GM23338 (cell line): ENCODE data around the gene MYO18B. TPM values are rescaled to one million over a fixed set of nuclear protein-coding genes. Genes with fewer than 3 reads are reported as not detected.

Experiments
- ATAC-seq: fragments of 200-7000 bp; cut with Tn5 transposase; 3 replicates; pipeline ENCODE4 v1.9.1; 2020
- DNase-seq: peaks from one replicate; pipeline ENCODE4 v3.0.0-alpha.2; 2015; ENCODE audit warnings: low spot score
- H2AFZ ChIP-seq: fragments of 200-600 bp; sonication (generic); 2 replicates; pipeline ENCODE4 v1.8.0; 2016; ENCODE audit warnings: antibody characterized with exemption, mild to moderate bottlenecking, moderate library complexity
- H3F3A ChIP-seq: fragments of 200-600 bp; sonication (generic); replicated peaks from 2 replicates; pipeline ENCODE4 v1.8.0; 2017; ENCODE audit warnings: antibody characterized with exemption, mixed run types, low read depth
- H3K27ac ChIP-seq: fragments of 200-600 bp; sonication (generic); 2 replicates; pipeline ENCODE4 v1.6.1; 2016; ENCODE audit warnings: low read depth
- H3K27me3 ChIP-seq: fragments of 200-600 bp; sonication (generic); 2 replicates; pipeline ENCODE4 v1.8.0; 2016; ENCODE audit warnings: mild to moderate bottlenecking, mixed run types, moderate library complexity; ENCODE audit not compliant: insufficient read depth
- H3K36me3 ChIP-seq: fragments of 200-600 bp; sonication (generic); 2 replicates; pipeline ENCODE4 v1.8.0; 2016; ENCODE audit warnings: mild to moderate bottlenecking; ENCODE audit not compliant: insufficient read depth
- H3K4me1 ChIP-seq: fragments of 200-600 bp; sonication (generic); 2 replicates; pipeline ENCODE4 v1.8.0; 2016; ENCODE audit warnings: mild to moderate bottlenecking, moderate library complexity; ENCODE audit not compliant: insufficient read depth
- H3K4me2 ChIP-seq: fragments of 200-600 bp; sonication (generic); 2 replicates; pipeline ENCODE4 v1.7.1; 2017; ENCODE audit warnings: mixed run types
- H3K4me3 ChIP-seq: fragments of 200-600 bp; sonication (generic); 2 replicates; pipeline ENCODE4 v1.6.1; 2016; ENCODE audit warnings: mixed run types
- H3K79me2 ChIP-seq: fragments of 200-600 bp; sonication (generic); replicated peaks from 2 replicates; pipeline ENCODE4 v1.8.0; 2017; ENCODE audit warnings: mild to moderate bottlenecking; ENCODE audit not compliant: insufficient read depth
- H3K9me2 ChIP-seq: fragments of 200-600 bp; sonication (generic); 2 replicates; pipeline ENCODE4 v1.8.0; 2017; ENCODE audit not compliant: insufficient read depth
- H4K20me1 ChIP-seq: fragments of 200-600 bp; sonication (generic); replicated peaks from 2 replicates; pipeline ENCODE4 v1.8.0; 2017; ENCODE audit warnings: mild to moderate bottlenecking; ENCODE audit not compliant: insufficient read depth
- H3K27ac Mint-ChIP-seq: 2 replicates; pipeline ENCODE4 v1.8.0; 2020; ENCODE audit warnings: inconsistent platforms, mild to moderate bottlenecking, moderate library complexity, mixed read lengths
- H3K27me3 Mint-ChIP-seq: 3 replicates; pipeline ENCODE4 v1.8.0; 2022; ENCODE audit warnings: low read depth, mild to moderate bottlenecking, moderate library complexity, mixed read lengths, inconsistent platforms; ENCODE audit not compliant: insufficient read depth, poor library complexity
- H3K36me3 Mint-ChIP-seq: 3 replicates; pipeline ENCODE4 v1.8.0; 2021; ENCODE audit warnings: low read depth, mild to moderate bottlenecking, inconsistent platforms, moderate library complexity, mixed read lengths
- H3K4me1 Mint-ChIP-seq: 3 replicates; pipeline ENCODE4 v1.8.0; 2020; ENCODE audit warnings: mild to moderate bottlenecking, inconsistent platforms, mixed read lengths
- H3K4me3 Mint-ChIP-seq: 3 replicates; pipeline ENCODE4 v1.8.0; 2021; ENCODE audit warnings: moderate library complexity, mild to moderate bottlenecking, inconsistent platforms, mixed read lengths
- H3K9me3 Mint-ChIP-seq: 3 replicates; pipeline ENCODE4 v1.8.0; 2020; ENCODE audit warnings: moderate library complexity, mild to moderate bottlenecking, inconsistent platforms, mixed read lengths
- CREB1 ChIP-seq: fragments of 250-450 bp; sonication (Bioruptor Pico); IDR thresholded peaks from 2 replicates; pipeline ENCODE4 v1.5.0; 2020; ENCODE audit warnings: low read depth, mild to moderate bottlenecking, moderate library complexity
- EZH2 ChIP-seq: fragments of 200-600 bp; sonication (generic); IDR thresholded peaks from one replicate; pipeline ENCODE4 v1.8.0; 2017; ENCODE audit warnings: antibody characterized with exemption, mild to moderate bottlenecking, low read depth; ENCODE audit not compliant: unreplicated experiment
- EZH2phosphoT487 ChIP-seq: fragments of 200-600 bp; sonication (generic); IDR thresholded peaks from one replicate; pipeline ENCODE4 v1.8.1; 2018; ENCODE audit warnings: antibody characterized with exemption; ENCODE audit not compliant: unreplicated experiment
- JUNB ChIP-seq: IDR thresholded peaks from one replicate; pipeline ENCODE4 v1.6.1; 2016; ENCODE audit warnings: antibody characterized with exemption; ENCODE audit not compliant: unreplicated experiment
- NANOG ChIP-seq: IDR thresholded peaks from 2 replicates; pipeline ENCODE4 v1.6.1; 2016; ENCODE audit warnings: antibody characterized with exemption, borderline replicate concordance
- POLR2AphosphoS5 ChIP-seq: IDR thresholded peaks from 2 replicates; pipeline ENCODE4 v1.6.1; 2016; ENCODE audit warnings: antibody characterized with exemption, low read depth
- STAT1 ChIP-seq: IDR thresholded peaks from one replicate; pipeline ENCODE4 v1.6.1; 2016; ENCODE audit warnings: antibody characterized with exemption; ENCODE audit not compliant: unreplicated experiment
- ZNF114 ChIP-seq: fragments of 250-450 bp; sonication (Bioruptor Pico); IDR thresholded peaks from 2 replicates; pipeline ENCODE4 v1.5.0; 2020; ENCODE audit warnings: mild to moderate bottlenecking, moderate library complexity
- ZNF331 ChIP-seq: fragments of 250-450 bp; sonication (Bioruptor Pico); IDR thresholded peaks from 2 replicates; pipeline ENCODE4 v1.5.0; 2020; ENCODE audit warnings: low read depth, mild to moderate bottlenecking, moderate library complexity
- polyA plus RNA-seq: library from polyadenylated mRNA; unstranded; fragments of >200 nt; fragmentation: Nextera tagmentation; extraction: Ambion mirVana; gene quantifications from 2 replicates; pipeline ENCODE4 v1.2.1, GENCODE V29; 2016
- total RNA-seq: library from RNA; depleted of rRNA; stranded (reverse); fragments of >200 nt; shearing (Covaris generic); gene quantifications from 2 replicates; pipeline ENCODE4 v1.2.3, GENCODE V29; 2014
- TF ChIP-seq, protein P1 (sequence below): IDR thresholded peaks from one replicate; pipeline ENCODE4 v1.6.1; 2018; ENCODE audit warnings: antibody characterized with exemption; ENCODE audit not compliant: unreplicated experiment
- TF ChIP-seq, protein P2 (sequence below): fragments of 250-450 bp; sonication (Bioruptor Pico); IDR thresholded peaks from 2 replicates; pipeline ENCODE4 v1.5.0; 2020; ENCODE audit warnings: mild to moderate bottlenecking, moderate library complexity
- TF ChIP-seq, protein P3 (sequence below): IDR thresholded peaks from 2 replicates; pipeline ENCODE4 v1.6.1; 2016; ENCODE audit warnings: antibody characterized with exemption

The MYO18B gene
- total and polyA plus RNA-seq, 2 experiments from 2014 or later: 0.36 to 0.45 TPM

DNA sequence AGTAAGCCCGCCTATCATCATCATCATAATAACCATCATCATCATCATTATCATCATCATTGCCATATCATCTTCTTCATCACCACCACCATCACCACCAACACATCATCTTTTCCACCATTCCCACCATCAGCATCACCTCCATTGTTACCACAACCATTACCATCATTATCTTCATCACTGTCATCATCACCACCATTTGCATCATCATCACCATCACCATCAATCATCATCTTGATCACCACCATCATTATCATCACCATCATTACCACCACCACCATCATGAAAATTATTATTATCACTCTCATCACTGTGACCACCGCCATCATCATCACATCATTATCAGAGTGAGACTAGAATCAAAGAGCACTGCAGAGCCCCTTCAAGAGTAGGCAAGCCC, 227.9 kb downstream of the MYO18B start:
- Histone ChIP-seq H3K4me1 (peaks cover 23% of the 10 kb centered on the region), H2AFZ (no peak overlapping the region), H3K27me3 (no peaks in the 10 kb centered on the region), H3K9me2 (peaks cover 12% of the 10 kb centered on the region; the same call in 1 of the 2 replicates), H3F3A (no peaks in the 10 kb centered on the region; the same call in 1 of the 2 replicates), H4K20me1 (no peaks in the 10 kb centered on the region), H3K27ac (peak overlapping the region; percentile 92), H3K36me3 (no peaks in the 10 kb centered on the region), H3K4me3 (no peak overlapping the region), H3K79me2 (no peaks in the 10 kb centered on the region), H3K4me2 (no peak overlapping the region)
- Mint-ChIP-seq H3K9me3 (no peaks in the 10 kb centered on the region), H3K27ac (no peak overlapping the region), H3K4me1 (peaks cover 18% of the 10 kb centered on the region), H3K36me3 (no peaks in the 10 kb centered on the region), H3K27me3 (no peaks in the 10 kb centered on the region), H3K4me3 (no peak overlapping the region)
- DNase-seq (no peak), ATAC-seq (no peak)
- TF ChIP-seq, protein P1, sequence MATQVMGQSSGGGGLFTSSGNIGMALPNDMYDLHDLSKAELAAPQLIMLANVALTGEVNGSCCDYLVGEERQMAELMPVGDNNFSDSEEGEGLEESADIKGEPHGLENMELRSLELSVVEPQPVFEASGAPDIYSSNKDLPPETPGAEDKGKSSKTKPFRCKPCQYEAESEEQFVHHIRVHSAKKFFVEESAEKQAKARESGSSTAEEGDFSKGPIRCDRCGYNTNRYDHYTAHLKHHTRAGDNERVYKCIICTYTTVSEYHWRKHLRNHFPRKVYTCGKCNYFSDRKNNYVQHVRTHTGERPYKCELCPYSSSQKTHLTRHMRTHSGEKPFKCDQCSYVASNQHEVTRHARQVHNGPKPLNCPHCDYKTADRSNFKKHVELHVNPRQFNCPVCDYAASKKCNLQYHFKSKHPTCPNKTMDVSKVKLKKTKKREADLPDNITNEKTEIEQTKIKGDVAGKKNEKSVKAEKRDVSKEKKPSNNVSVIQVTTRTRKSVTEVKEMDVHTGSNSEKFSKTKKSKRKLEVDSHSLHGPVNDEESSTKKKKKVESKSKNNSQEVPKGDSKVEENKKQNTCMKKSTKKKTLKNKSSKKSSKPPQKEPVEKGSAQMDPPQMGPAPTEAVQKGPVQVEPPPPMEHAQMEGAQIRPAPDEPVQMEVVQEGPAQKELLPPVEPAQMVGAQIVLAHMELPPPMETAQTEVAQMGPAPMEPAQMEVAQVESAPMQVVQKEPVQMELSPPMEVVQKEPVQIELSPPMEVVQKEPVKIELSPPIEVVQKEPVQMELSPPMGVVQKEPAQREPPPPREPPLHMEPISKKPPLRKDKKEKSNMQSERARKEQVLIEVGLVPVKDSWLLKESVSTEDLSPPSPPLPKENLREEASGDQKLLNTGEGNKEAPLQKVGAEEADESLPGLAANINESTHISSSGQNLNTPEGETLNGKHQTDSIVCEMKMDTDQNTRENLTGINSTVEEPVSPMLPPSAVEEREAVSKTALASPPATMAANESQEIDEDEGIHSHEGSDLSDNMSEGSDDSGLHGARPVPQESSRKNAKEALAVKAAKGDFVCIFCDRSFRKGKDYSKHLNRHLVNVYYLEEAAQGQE: no peak
- TF ChIP-seq CREB1 (CRISPR knock-in tag) (no peak), ZNF331 (CRISPR knock-in tag) (no peak), POLR2AphosphoS5 (no peak), NANOG (no peak), EZH2 (no peak), JUNB (no peak), ZNF114 (no peak), EZH2phosphoT487 (no peak), STAT1 (no peak)
- TF ChIP-seq, protein P2, sequence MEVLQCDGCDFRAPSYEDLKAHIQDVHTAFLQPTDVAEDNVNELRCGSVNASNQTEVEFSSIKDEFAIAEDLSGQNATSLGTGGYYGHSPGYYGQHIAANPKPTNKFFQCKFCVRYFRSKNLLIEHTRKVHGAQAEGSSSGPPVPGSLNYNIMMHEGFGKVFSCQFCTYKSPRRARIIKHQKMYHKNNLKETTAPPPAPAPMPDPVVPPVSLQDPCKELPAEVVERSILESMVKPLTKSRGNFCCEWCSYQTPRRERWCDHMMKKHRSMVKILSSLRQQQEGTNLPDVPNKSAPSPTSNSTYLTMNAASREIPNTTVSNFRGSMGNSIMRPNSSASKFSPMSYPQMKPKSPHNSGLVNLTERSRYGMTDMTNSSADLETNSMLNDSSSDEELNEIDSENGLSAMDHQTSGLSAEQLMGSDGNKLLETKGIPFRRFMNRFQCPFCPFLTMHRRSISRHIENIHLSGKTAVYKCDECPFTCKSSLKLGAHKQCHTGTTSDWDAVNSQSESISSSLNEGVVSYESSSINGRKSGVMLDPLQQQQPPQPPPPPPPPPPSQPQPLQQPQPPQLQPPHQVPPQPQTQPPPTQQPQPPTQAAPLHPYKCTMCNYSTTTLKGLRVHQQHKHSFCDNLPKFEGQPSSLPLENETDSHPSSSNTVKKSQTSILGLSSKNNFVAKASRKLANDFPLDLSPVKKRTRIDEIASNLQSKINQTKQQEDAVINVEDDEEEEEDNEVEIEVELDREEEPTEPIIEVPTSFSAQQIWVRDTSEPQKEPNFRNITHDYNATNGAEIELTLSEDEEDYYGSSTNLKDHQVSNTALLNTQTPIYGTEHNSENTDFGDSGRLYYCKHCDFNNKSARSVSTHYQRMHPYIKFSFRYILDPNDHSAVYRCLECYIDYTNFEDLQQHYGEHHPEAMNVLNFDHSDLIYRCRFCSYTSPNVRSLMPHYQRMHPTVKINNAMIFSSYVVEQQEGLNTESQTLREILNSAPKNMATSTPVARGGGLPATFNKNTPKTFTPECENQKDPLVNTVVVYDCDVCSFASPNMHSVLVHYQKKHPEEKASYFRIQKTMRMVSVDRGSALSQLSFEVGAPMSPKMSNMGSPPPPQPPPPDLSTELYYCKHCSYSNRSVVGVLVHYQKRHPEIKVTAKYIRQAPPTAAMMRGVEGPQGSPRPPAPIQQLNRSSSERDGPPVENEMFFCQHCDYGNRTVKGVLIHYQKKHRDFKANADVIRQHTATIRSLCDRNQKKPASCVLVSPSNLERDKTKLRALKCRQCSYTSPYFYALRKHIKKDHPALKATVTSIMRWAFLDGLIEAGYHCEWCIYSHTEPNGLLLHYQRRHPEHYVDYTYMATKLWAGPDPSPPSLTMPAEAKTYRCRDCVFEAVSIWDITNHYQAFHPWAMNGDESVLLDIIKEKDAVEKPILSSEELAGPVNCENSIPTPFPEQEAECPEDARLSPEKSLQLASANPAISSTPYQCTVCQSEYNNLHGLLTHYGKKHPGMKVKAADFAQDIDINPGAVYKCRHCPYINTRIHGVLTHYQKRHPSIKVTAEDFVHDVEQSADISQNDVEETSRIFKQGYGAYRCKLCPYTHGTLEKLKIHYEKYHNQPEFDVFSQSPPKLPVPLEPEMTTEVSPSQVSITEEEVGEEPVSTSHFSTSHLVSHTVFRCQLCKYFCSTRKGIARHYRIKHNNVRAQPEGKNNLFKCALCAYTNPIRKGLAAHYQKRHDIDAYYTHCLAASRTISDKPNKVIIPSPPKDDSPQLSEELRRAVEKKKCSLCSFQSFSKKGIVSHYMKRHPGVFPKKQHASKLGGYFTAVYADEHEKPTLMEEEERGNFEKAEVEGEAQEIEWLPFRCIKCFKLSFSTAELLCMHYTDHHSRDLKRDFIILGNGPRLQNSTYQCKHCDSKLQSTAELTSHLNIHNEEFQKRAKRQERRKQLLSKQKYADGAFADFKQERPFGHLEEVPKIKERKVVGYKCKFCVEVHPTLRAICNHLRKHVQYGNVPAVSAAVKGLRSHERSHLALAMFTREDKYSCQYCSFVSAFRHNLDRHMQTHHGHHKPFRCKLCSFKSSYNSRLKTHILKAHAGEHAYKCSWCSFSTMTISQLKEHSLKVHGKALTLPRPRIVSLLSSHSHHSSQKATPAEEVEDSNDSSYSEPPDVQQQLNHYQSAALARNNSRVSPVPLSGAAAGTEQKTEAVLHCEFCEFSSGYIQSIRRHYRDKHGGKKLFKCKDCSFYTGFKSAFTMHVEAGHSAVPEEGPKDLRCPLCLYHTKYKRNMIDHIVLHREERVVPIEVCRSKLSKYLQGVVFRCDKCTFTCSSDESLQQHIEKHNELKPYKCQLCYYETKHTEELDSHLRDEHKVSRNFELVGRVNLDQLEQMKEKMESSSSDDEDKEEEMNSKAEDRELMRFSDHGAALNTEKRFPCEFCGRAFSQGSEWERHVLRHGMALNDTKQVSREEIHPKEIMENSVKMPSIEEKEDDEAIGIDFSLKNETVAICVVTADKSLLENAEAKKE (CRISPR knock-in tag): no peak
- TF ChIP-seq, protein P3, sequence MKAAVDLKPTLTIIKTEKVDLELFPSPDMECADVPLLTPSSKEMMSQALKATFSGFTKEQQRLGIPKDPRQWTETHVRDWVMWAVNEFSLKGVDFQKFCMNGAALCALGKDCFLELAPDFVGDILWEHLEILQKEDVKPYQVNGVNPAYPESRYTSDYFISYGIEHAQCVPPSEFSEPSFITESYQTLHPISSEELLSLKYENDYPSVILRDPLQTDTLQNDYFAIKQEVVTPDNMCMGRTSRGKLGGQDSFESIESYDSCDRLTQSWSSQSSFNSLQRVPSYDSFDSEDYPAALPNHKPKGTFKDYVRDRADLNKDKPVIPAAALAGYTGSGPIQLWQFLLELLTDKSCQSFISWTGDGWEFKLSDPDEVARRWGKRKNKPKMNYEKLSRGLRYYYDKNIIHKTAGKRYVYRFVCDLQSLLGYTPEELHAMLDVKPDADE: no peak
